DOHH2 (cell line): ENCODE results near the gene MYO18B.

Experiments
- H3F3A ChIP-seq: fragments of 200-600 bp; sonication (generic), shearing (Covaris generic); 2 replicates; pipeline ENCODE4 v1.6.0; 2016; ENCODE audit warnings: antibody characterized with exemption, mild to moderate bottlenecking; ENCODE audit not compliant: control insufficient read depth, insufficient read depth
- H3K27ac ChIP-seq: fragments of 200-600 bp; sonication (generic); 2 replicates; pipeline ENCODE4 v1.5.1; 2014; ENCODE audit warnings: low read depth, mild to moderate bottlenecking, low read length, moderate library complexity
- H3K27me3 ChIP-seq: fragments of 200-600 bp; sonication (generic); 2 replicates; pipeline ENCODE4 v1.6.1; 2014; ENCODE audit warnings: mild to moderate bottlenecking, low read length, mixed read lengths; ENCODE audit not compliant: control insufficient read depth
- H3K36me3 ChIP-seq: fragments of 200-600 bp; sonication (generic); 2 replicates; pipeline ENCODE4 v1.6.1; 2014; ENCODE audit warnings: mild to moderate bottlenecking, low read length, moderate library complexity, mixed read lengths; ENCODE audit not compliant: control insufficient read depth
- H3K4me1 ChIP-seq: fragments of 200-600 bp; sonication (generic); 2 replicates; pipeline ENCODE4 v1.6.1; 2014; ENCODE audit warnings: mild to moderate bottlenecking, low read length, mixed read lengths; ENCODE audit not compliant: control insufficient read depth
- H3K4me2 ChIP-seq: fragments of 200-600 bp; sonication (generic); 2 replicates; pipeline ENCODE4 v1.6.0; 2014; ENCODE audit warnings: mild to moderate bottlenecking, low read length, moderate library complexity
- H3K4me3 ChIP-seq: fragments of 200-600 bp; sonication (generic); 2 replicates; pipeline ENCODE4 v1.5.1; 2014; ENCODE audit warnings: mild to moderate bottlenecking, low read length, mixed read lengths
- H3K79me2 ChIP-seq: fragments of 200-600 bp; sonication (generic); 2 replicates; pipeline ENCODE4 v1.6.1; 2014; ENCODE audit warnings: mild to moderate bottlenecking, low read length, mixed read lengths; ENCODE audit not compliant: control insufficient read depth
- H3K9me2 ChIP-seq: fragments of 200-600 bp; sonication (generic); replicated peaks from 2 replicates; pipeline ENCODE4 v1.6.1; 2014; ENCODE audit warnings: mild to moderate bottlenecking, low read length, mixed read lengths; ENCODE audit not compliant: control insufficient read depth
- H3K9me3 ChIP-seq: fragments of 200-600 bp; sonication (generic); 2 replicates; pipeline ENCODE4 v1.6.1; 2014; ENCODE audit warnings: antibody characterized with exemption, low read length, mixed read lengths; ENCODE audit not compliant: control insufficient read depth, insufficient read depth
- H4K20me1 ChIP-seq: fragments of 200-600 bp; sonication (generic); 2 replicates; pipeline ENCODE4 v1.6.0; 2014; ENCODE audit warnings: low read depth, mild to moderate bottlenecking, antibody characterized with exemption, low read length, moderate library complexity; ENCODE audit not compliant: control insufficient read depth, insufficient read depth
- CTCF ChIP-seq: fragments of 200-600 bp; sonication (generic); IDR thresholded peaks from one replicate; pipeline ENCODE4 v1.5.1; 2014; ENCODE audit warnings: antibody characterized with exemption, mild to moderate bottlenecking, low read depth, low read length; ENCODE audit not compliant: poor library complexity, severe bottlenecking
- EZH2phosphoT487 ChIP-seq: fragments of 200-600 bp; sonication (generic); IDR thresholded peaks from 2 replicates; pipeline ENCODE4 v1.6.1; 2017; ENCODE audit warnings: borderline replicate concordance, mild to moderate bottlenecking, antibody characterized with exemption, low read length, moderate library complexity, mixed read lengths

The MYO18B gene

GRCh38 chr22:25757686-25758085, 15.7 kb downstream of the MYO18B start:
- Histone ChIP-seq H4K20me1 (no peaks in the 10 kb centered on the region), H3K4me1 (no peaks in the 10 kb centered on the region), H3K9me2 (no peaks in the 10 kb centered on the region), H3K27me3 (no peaks in the 10 kb centered on the region), H3K4me3 (no peak overlapping the region), H3K79me2 (no peaks in the 10 kb centered on the region), H3K36me3 (no peaks in the 10 kb centered on the region), H3F3A (no peaks in the 10 kb centered on the region), H3K4me2 (no peak overlapping the region), H3K9me3 (no peaks in the 10 kb centered on the region), H3K27ac (no peak overlapping the region)
- TF ChIP-seq CTCF, result no peak
- no peak for TF ChIP-seq EZH2phosphoT487

DNA sequence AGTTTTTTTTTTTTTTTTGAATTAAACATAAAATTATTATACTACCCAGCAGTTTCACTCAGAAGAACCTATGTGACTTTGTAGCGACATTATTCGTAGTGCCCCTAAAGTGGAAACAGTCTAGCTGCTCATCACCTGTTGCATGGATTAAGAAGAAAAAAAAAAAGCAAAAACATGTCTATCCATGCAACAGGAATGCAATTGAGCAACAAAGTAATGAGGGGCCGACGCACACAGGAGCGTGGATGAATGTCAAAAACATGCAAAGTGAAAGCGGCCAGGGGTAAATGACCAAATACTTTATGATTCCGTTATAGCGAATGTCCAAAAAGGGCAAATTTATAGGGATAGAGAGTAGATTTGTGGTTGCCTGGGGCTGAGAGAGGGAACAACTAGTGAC, 16.3 kb downstream of the MYO18B start:
- Histone ChIP-seq H3K4me2 (no peak overlapping the region), H3K9me3 (no peaks in the 10 kb centered on the region), H3K79me2 (no peaks in the 10 kb centered on the region), H3K4me3 (no peak overlapping the region), H3F3A (no peaks in the 10 kb centered on the region), H3K36me3 (no peaks in the 10 kb centered on the region), H3K9me2 (no peaks in the 10 kb centered on the region), H3K27me3 (no peaks in the 10 kb centered on the region), H3K27ac (no peak overlapping the region), H4K20me1 (no peaks in the 10 kb centered on the region), H3K4me1 (no peaks in the 10 kb centered on the region)
- TF ChIP-seq CTCF (no peak), EZH2phosphoT487 (no peak)

GRCh38 chr22:25759825-25760231, 17.8 kb downstream of the MYO18B start:
- Histone ChIP-seq H3K27ac (no peak overlapping the region), H3F3A (no peaks in the 10 kb centered on the region), H3K4me1 (no peaks in the 10 kb centered on the region), H3K9me2 (no peaks in the 10 kb centered on the region), H3K27me3 (no peaks in the 10 kb centered on the region), H4K20me1 (no peaks in the 10 kb centered on the region), H3K36me3 (no peaks in the 10 kb centered on the region), H3K79me2 (no peaks in the 10 kb centered on the region), H3K4me2 (no peak overlapping the region), H3K4me3 (no peak overlapping the region), H3K9me3 (no peaks in the 10 kb centered on the region)
- TF ChIP-seq CTCF, result no peak
- no peak for TF ChIP-seq EZH2phosphoT487

DNA sequence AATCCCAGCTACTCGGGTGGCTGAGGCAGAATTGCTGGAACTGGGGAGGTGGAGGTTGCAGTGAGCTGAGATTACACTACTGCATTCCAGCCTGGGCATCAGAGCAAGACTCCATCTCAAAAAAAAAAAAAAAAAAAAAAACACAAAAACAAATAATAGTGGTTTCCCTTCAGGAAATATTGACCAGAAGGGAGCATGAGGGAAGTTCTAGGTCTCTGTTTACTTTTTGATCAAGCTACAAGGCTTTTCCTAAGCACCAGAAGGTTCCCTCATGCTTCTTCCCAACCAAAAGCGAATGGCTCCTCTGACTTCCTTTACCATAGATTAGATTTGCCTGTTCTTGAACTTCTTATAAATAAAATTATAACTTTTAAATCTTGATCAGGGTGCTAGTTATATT, 18.3 kb downstream of the MYO18B start:
- no peak overlapping the region for H3K4me2 ChIP-seq
- H4K20me1 ChIP-seq, result no peaks in the 10 kb centered on the region
- H3K79me2 ChIP-seq, result no peaks in the 10 kb centered on the region
- no peaks in the 10 kb centered on the region for H3K4me1 ChIP-seq
- no peak overlapping the region for H3K4me3 ChIP-seq
- H3K9me2 ChIP-seq, result no peaks in the 10 kb centered on the region
- H3F3A ChIP-seq, result no peaks in the 10 kb centered on the region
- no peak overlapping the region for H3K27ac ChIP-seq
- H3K36me3 ChIP-seq, result no peaks in the 10 kb centered on the region
- TF ChIP-seq CTCF (no peak), EZH2phosphoT487 (no peak)
- H3K27me3 ChIP-seq, result no peaks in the 10 kb centered on the region
- no peaks in the 10 kb centered on the region for H3K9me3 ChIP-seq
